Neutrophil (primary cell): ENCODE measurements around the gene SLC23A3.

Experiments used
- H3K27ac ChIP-seq: fragments of 200-600 bp; sonication (generic); 2 replicates; pipeline ENCODE4 v1.5.1; 2016; ENCODE audit warnings: mild to moderate bottlenecking, moderate library complexity
- H3K27me3 ChIP-seq: fragments of 200-600 bp; sonication (generic); 2 replicates; pipeline ENCODE4 v1.6.0; 2016; ENCODE audit warnings: mild to moderate bottlenecking
- H3K36me3 ChIP-seq: fragments of 200-600 bp; sonication (generic); 2 replicates; pipeline ENCODE4 v1.5.1; 2017
- H3K4me1 ChIP-seq, 2 experiments: fragments of 200-600 bp in 1 of 2; sonication (generic) in 1 of 2; 1 replicate in 1 of 2; 2 replicates in 1 of 2; pipeline versions ENCODE4 v1.5.1 to v1.6.1; 2013 to 2016; ENCODE audit warnings: low read depth in 1 of 2, low read length in 1 of 2, mild to moderate bottlenecking in 1 of 2, moderate library complexity in 1 of 2; ENCODE audit not compliant: control insufficient read depth in 1 of 2, insufficient read depth in 1 of 2
- H3K4me3 ChIP-seq, 2 experiments: fragments of 200-600 bp in 1 of 2; sonication (generic) in 1 of 2; 1 replicate in 1 of 2; 2 replicates in 1 of 2; pipeline ENCODE4 v1.5.1; 2013 to 2016; ENCODE audit warnings: low read depth in 1 of 2, low read length in 1 of 2, mild to moderate bottlenecking in 1 of 2, moderate library complexity in 1 of 2
- H3K9me3 ChIP-seq: fragments of 200-600 bp; sonication (generic); 2 replicates; pipeline ENCODE4 v1.5.1; 2016
- TF ChIP-seq, protein P1 (sequence below): fragments of 200-600 bp; sonication (generic); IDR thresholded peaks from 2 replicates; pipeline ENCODE4 v1.5.1; 2016; ENCODE audit warnings: antibody characterized with exemption

Gene SLC23A3

GRCh38 chr2:219116776-219117646 is 52.8 kb downstream of the SLC23A3 start:
- Histone ChIP-seq H3K27ac (no peak overlapping the region), H3K36me3 (no peaks in the 10 kb centered on the region), H3K9me3 (no peaks in the 10 kb centered on the region), H3K27me3 (no peaks in the 10 kb centered on the region), H3K4me3 (no peak overlapping the region), H3K4me1 (no peaks in the 10 kb centered on the region)
- TF ChIP-seq, protein P1, sequence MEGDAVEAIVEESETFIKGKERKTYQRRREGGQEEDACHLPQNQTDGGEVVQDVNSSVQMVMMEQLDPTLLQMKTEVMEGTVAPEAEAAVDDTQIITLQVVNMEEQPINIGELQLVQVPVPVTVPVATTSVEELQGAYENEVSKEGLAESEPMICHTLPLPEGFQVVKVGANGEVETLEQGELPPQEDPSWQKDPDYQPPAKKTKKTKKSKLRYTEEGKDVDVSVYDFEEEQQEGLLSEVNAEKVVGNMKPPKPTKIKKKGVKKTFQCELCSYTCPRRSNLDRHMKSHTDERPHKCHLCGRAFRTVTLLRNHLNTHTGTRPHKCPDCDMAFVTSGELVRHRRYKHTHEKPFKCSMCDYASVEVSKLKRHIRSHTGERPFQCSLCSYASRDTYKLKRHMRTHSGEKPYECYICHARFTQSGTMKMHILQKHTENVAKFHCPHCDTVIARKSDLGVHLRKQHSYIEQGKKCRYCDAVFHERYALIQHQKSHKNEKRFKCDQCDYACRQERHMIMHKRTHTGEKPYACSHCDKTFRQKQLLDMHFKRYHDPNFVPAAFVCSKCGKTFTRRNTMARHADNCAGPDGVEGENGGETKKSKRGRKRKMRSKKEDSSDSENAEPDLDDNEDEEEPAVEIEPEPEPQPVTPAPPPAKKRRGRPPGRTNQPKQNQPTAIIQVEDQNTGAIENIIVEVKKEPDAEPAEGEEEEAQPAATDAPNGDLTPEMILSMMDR = no peak

DNA sequence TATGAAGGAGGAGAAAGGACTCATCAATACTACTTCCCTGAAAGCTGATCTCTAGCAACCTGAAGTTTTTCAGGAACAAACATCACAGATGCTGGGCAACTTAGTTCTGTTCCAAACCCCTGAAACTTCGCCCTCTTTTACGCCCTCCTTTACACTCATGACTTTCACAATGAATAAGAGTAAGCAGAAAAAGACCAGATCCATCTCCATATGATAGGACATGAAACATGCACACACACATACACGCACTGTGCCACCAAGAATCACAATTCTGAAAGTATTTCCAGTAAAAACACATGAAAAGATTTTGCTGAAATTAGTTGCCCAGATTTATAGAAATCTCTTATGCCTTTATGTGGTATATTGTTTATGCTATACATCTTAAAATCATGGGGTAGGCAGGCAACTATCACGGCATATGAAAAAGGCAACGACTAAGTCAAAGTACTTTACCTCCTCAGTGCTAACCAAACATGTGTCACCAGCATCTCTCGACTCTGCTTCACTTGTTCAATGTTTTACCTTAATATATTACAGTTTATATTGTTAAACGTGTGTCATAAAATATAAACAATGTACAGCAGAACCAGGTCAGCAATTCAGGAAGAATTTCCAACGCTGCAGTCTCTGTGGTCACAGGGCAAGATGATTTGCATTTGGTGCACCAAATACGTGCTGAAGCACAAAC is 57.0 kb downstream of the SLC23A3 start:
- peaks cover 26 to 31% of the 10 kb centered on the region in 2 experiments for H3K4me1 ChIP-seq
- H3K36me3 ChIP-seq = no peaks in the 10 kb centered on the region
- TF ChIP-seq, protein P1 = no peak
- no peaks in the 10 kb centered on the region for H3K9me3 ChIP-seq
- no peak overlapping the region for H3K27ac ChIP-seq
- H3K27me3 ChIP-seq = no peaks in the 10 kb centered on the region
- H3K4me3 ChIP-seq = no peak overlapping the region

DNA sequence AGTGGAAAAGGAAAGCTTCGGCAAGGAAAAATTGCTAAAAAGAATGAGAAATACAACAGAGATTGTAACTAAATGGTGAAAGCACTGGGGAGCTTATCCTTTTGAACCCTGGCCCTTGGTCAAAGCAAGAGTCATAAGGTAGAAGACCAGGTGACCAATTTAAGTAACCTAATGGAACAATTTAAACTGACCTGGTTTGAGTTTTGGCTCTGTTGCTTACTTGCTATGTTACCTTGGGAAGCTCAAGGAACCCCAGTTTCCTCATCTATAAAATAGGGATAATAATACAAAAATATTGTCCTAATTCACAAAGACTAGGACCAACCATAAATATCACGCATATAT is 57.8 kb downstream of the SLC23A3 start:
- Histone ChIP-seq H3K36me3 (no peaks in the 10 kb centered on the region), H3K27ac (no peak overlapping the region), H3K9me3 (no peaks in the 10 kb centered on the region), H3K27me3 (no peaks in the 10 kb centered on the region), H3K4me1 (peaks cover 34 to 38% of the 10 kb centered on the region in 2 experiments), H3K4me3 (no peak overlapping the region)
- TF ChIP-seq, protein P1 = no peak
